T-helper 1 cell treated with Interleukin-12 subunit alpha and Interleukin-12 subunit beta and Interleukin-4 antibody, amounts not matched to agents 30 μg/mL and 1 μg/mL, for 36 hours (primary cell): ENCODE results near the gene SEZ6L.
"Not testable (repeated sequence)": the region's sequence is repeated elsewhere in the genome, so short reads cannot be mapped to it uniquely, and the experiment has no call there.

Experiments used
- H3K27ac Mint-ChIP-seq: one replicate; pipeline ENCODE4 v1.8.0; 2021; ENCODE audit warnings: mild to moderate bottlenecking, mixed read lengths
- H3K27me3 Mint-ChIP-seq: one replicate; pipeline ENCODE4 v1.8.0; 2021; ENCODE audit warnings: low read depth, mixed read lengths
- H3K36me3 Mint-ChIP-seq: one replicate; pipeline ENCODE4 v1.8.0; 2021; ENCODE audit warnings: low read depth, mixed read lengths
- H3K4me1 Mint-ChIP-seq: one replicate; pipeline ENCODE4 v1.8.0; 2021; ENCODE audit warnings: low read depth, mixed read lengths
- H3K4me3 Mint-ChIP-seq: one replicate; pipeline ENCODE4 v1.8.0; 2021; ENCODE audit warnings: mild to moderate bottlenecking, moderate library complexity, mixed read lengths
- H3K9me3 Mint-ChIP-seq: one replicate; pipeline ENCODE4 v1.8.0; 2021; ENCODE audit warnings: mixed read lengths

Gene SEZ6L

DNA sequence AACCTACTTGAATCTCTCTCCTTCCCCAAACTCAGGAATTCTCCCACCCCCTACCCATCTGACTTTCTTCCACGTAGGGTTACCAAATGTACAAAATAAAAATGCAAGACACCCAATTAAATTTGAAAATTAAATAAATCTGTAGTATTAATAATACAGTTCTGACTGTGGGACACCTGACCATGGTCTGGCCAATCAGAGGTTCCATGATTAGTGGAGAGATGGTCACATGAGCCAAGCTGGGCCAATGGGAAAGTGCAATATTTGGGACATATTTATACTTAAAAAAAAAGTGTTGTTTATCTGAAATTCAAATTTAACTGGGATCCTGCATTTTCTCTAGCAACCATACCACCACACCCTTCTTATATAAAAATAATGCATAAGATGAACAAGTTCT lies 230.0 kb downstream of the SEZ6L start:
- H3K4me3 Mint-ChIP-seq, result no peak overlapping the region
- H3K4me1 Mint-ChIP-seq, result peaks cover 3% of the 10 kb centered on the region
- no peaks in the 10 kb centered on the region for H3K36me3 Mint-ChIP-seq
- no peak overlapping the region for H3K27ac Mint-ChIP-seq
- peaks cover 3% of the 10 kb centered on the region for H3K27me3 Mint-ChIP-seq
- H3K9me3 Mint-ChIP-seq, result no peaks in the 10 kb centered on the region

DNA sequence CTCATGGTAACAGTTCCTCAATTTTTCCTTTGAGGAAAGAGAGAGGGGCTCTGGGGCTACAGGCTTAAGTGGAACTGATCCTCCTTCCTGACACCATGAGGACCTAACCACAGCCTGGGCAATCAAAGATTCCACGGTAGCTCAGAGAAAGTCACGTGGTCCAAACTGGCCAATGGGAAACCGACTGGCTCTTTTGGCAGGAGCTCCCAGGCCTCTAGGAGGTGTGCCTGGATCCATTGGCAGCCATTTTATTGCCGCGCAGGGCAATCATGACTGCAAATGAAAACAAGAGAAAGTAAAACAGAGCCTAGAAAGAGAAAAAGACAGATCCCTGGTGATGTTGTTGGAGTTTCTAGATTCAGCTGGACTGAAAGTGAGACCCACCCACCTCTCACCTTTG lies 232.5 kb downstream of the SEZ6L start:
- H3K4me3 Mint-ChIP-seq, result no peak overlapping the region
- H3K27me3 Mint-ChIP-seq, result peaks cover 3% of the 10 kb centered on the region
- H3K9me3 Mint-ChIP-seq, result no peaks in the 10 kb centered on the region

DNA sequence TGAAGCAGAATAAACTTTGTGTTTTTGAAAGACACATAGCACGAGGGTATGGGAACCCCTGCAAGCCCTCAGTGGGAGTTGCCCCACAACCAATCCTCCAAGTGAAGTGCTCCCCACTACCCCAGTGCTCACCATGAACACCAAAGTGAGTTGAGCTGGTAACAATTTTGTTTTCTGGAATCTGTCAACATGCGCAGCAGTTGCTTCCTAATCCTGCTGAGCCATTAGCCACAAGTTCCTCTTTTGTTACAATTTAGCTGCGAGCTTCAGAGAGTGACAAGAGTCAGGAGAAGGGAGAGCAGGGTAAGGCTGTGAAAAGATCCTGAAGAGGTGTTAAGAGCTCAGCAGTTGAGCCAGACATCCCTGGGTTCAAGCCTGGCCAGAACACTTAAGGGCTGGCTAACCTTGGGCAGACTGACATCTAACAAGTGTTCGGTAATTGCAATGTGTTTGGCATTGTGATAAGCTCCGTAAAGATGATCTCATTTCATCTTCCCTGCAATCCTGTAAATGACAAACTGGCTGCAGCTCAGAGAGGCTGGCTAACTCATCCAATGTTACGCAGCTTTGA lies 235.7 kb downstream of the SEZ6L start:
- Mint-ChIP-seq H3K4me1 (peaks cover 9% of the 10 kb centered on the region), H3K36me3 (no peaks in the 10 kb centered on the region), H3K9me3 (no peaks in the 10 kb centered on the region), H3K27ac (no peak overlapping the region), H3K27me3 (peaks cover 8% of the 10 kb centered on the region), H3K4me3 (no peak overlapping the region)

More for the DNA sequence above, 232.5 kb downstream of the SEZ6L start:
- H3K27ac Mint-ChIP-seq, result no peak overlapping the region
- no peaks in the 10 kb centered on the region for H3K36me3 Mint-ChIP-seq
- peaks cover 10% of the 10 kb centered on the region for H3K4me1 Mint-ChIP-seq

DNA sequence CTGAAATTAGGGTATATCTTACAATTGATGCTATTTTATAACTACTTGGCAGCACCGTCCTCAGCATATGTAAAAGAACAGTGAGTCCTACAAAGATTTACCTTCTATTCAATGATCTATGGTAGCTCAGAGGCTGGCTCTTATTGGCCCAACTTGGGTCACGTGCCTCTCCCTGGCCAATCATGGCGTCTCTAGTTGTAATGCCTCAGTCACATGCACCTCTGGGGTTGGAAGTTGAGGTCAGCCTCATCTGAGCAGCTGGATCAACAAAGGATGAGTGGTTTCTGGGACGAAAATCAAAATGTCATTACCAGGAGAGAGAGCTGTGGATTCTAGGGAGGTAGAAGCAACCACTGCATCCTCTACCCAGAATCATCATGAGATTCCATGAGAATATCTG lies 236.9 kb downstream of the SEZ6L start:
- peaks cover 9% of the 10 kb centered on the region for H3K4me1 Mint-ChIP-seq
- no peak overlapping the region for H3K4me3 Mint-ChIP-seq
- no peak overlapping the region for H3K27ac Mint-ChIP-seq
- no peaks in the 10 kb centered on the region for H3K36me3 Mint-ChIP-seq
- peaks cover 9% of the 10 kb centered on the region for H3K27me3 Mint-ChIP-seq
- H3K9me3 Mint-ChIP-seq, result no peaks in the 10 kb centered on the region

DNA sequence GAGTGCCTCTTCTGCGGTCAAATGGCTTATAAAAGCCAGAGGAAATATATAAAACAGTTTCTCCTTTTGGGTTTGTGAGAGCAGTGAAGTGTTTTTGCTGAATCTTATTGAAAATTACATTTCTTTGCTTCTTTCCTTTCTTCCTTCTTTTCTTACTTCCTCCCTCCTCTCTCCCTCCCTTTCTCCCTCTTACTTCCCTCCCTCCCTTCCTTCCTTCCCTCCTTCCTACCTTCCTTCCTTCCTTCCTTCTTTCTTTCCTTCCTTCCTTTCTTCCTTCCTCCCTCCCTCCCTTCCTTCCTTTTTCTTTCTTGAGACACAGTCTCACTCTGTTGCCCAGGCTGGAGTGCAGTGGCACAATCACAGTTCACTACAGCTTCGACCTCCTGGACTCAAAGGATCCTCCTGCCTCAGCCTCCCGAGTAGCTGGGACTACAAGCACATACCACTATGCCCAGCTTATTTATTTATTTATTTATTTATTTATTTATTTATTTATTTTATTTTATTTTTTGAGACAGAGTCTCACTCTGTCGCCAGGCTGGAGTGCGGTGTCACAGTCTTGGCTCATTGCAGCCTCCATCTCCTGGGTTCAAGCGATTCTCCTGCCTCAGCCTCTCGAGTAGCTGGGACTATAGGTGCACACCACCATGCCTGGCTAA lies 239.4 kb downstream of the SEZ6L start:
- not testable (repeated sequence) for H3K27ac Mint-ChIP-seq, H3K4me1 Mint-ChIP-seq, H3K9me3 Mint-ChIP-seq, H3K36me3 Mint-ChIP-seq, H3K4me3 Mint-ChIP-seq
- H3K27me3 Mint-ChIP-seq, result peaks cover 13% of the 10 kb centered on the region

DNA sequence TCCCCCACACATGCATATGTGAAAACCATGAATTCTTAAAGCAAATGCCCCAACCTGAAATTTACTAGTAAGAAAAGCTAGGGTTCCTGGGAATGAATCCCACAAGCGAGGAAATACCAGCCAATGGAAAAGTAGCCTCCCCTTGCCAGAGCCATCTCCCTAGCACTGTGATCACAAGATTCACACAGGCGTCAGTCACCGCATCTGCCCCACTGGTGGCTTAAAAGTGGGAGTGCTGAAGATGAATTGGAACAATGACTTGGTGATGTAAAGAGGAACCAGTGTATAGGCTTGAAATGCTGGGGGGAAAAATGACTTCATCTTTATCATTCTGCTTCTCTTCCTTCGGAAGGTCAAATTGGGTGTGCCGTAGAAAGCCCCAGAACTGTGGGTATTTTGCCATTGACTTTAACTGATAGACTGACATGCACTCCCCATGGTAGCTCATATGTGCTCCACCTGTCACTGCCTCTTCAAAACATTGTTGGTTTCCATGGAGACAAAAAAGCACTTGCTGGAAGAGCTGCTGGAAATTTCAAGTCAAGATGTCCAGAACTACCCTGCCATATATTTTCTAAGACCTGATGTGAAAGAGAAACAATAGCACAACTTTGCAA lies 240.6 kb downstream of the SEZ6L start:
- H3K27me3 Mint-ChIP-seq, result peaks cover 13% of the 10 kb centered on the region

DNA sequence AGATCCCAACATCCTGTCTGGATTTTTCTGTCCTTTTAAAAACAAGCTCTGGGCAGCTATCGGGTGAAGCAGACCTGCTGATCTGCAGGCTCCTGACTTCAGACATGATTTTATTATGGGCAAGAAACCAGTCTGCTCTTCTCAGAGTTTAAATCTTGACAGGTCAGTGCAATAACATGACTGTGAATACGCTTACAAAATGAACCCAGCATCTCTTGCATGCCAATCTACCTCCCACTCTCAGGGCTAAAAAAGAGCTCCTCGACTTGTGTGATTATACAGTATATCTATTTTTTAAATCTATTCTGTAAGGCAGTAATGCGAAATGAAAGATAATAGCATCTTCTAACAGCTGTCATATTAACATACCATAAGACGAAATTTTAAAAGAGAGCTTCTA lies 241.1 kb downstream of the SEZ6L start:
- no peaks in the 10 kb centered on the region for H3K9me3 Mint-ChIP-seq
- no peaks in the 10 kb centered on the region for H3K36me3 Mint-ChIP-seq
- H3K27me3 Mint-ChIP-seq, result peaks cover 13% of the 10 kb centered on the region
- no peak overlapping the region for H3K27ac Mint-ChIP-seq
- H3K4me1 Mint-ChIP-seq, result no peaks in the 10 kb centered on the region
- H3K4me3 Mint-ChIP-seq, result no peak overlapping the region

More for the DNA sequence above, 240.6 kb downstream of the SEZ6L start:
- Mint-ChIP-seq H3K4me3 (no peak overlapping the region), H3K36me3 (no peaks in the 10 kb centered on the region), H3K9me3 (no peaks in the 10 kb centered on the region), H3K27ac (no peak overlapping the region), H3K4me1 (peaks cover 2% of the 10 kb centered on the region)

DNA sequence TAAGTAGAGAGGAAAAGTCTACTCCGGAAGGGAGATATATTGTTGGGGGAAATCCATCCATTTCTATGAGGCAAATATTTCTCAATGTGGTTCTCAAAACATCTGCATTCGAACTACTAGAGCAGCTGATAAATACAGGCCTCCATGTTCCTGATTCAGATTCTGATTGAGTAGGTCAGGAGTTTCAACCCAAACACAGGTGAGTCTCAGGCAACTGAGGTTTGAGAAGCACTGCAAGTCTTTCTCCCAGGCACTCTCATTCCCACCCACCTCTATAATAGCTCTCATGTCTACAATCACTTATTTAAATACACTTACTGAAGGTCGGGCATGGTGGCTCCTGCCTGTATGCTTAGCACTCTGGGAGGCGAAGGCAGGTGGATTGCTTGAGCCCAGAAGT lies 245.1 kb downstream of the SEZ6L start:
- no peak overlapping the region for H3K4me3 Mint-ChIP-seq
- no peaks in the 10 kb centered on the region for H3K9me3 Mint-ChIP-seq
- H3K4me1 Mint-ChIP-seq, result no peaks in the 10 kb centered on the region
- H3K36me3 Mint-ChIP-seq, result no peaks in the 10 kb centered on the region
- H3K27ac Mint-ChIP-seq, result no peak overlapping the region
- H3K27me3 Mint-ChIP-seq, result peaks cover 22% of the 10 kb centered on the region

DNA sequence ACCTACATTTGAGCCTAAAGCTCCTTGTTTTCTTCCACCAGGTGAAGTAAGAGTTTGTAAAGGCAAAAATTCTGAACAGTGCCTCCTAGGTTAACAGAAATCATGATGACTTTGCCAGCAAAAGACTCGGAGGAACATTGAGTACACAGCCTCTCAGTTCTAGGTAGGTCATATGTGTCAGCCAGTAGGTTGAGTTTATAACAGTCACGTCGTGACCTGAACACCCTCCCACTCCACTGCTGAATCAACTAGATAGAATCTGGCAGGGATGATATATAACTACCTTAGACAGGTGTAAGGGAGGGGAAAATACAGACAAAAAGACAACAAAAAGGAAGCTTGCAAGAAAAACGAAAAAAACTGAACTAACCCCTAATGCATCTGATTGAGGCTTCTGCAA lies 247.0 kb downstream of the SEZ6L start:
- H3K4me1 Mint-ChIP-seq, result no peaks in the 10 kb centered on the region

DNA sequence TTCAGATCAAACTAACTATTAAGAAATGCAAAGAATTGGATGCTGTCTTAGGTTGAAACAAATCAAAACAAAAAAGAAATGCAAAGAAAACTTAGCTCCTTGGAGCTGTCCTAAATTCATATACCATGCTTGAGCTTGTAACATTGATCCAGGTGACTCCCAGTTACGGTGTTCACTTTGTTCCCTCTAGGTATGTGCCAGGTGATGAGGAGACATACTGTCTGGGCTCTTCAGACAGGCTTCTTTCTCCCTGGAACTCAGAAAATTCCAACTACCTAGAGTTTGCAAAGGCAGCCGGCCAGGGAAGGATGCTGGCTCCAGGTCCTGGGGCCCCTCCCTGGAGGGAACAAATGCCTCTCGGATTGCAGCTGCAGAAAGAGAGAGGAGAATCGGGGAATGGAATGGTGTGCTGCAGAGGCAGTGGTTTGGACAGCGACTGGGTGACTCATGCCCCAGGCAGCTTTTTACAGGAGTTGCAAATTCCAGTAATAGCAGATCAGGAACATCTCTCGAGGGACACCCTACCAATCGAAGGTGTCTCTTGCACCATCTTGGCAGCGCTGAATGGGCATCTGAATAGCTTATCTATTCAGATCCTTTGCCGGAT lies 247.5 kb downstream of the SEZ6L start:
- Mint-ChIP-seq H3K4me1 (no peaks in the 10 kb centered on the region), H3K27me3 (peaks cover 28% of the 10 kb centered on the region), H3K27ac (no peak overlapping the region), H3K9me3 (no peaks in the 10 kb centered on the region), H3K36me3 (no peaks in the 10 kb centered on the region), H3K4me3 (no peak overlapping the region)

More for the DNA sequence above, 247.0 kb downstream of the SEZ6L start:
- Mint-ChIP-seq H3K27me3 (peaks cover 28% of the 10 kb centered on the region), H3K9me3 (no peaks in the 10 kb centered on the region), H3K36me3 (no peaks in the 10 kb centered on the region), H3K27ac (no peak overlapping the region), H3K4me3 (no peak overlapping the region)

DNA sequence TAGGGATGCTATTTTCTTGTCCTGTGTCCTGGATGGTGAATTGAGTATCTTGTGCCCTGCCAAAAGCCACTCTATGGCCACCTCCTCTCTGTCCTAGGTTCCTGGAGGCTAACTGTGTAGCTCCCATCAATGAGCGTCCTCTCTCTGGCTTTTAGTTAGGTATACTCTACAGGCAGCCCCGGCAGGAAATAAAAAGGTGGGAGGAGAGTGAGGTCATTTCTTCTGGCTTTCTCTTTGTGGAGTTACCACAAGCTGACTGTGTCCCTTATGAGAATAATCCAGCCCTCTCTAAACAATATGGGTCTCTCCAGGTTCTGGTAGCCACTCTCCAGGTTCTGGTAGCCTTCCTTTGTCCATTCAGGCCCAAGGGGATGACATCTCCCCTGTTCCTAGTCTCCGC lies 248.1 kb downstream of the SEZ6L start:
- no peak overlapping the region for H3K4me3 Mint-ChIP-seq
- no peaks in the 10 kb centered on the region for H3K36me3 Mint-ChIP-seq
- H3K27me3 Mint-ChIP-seq, result peaks cover 31% of the 10 kb centered on the region
- H3K9me3 Mint-ChIP-seq, result no peaks in the 10 kb centered on the region
- H3K27ac Mint-ChIP-seq, result no peak overlapping the region
- no peaks in the 10 kb centered on the region for H3K4me1 Mint-ChIP-seq

DNA sequence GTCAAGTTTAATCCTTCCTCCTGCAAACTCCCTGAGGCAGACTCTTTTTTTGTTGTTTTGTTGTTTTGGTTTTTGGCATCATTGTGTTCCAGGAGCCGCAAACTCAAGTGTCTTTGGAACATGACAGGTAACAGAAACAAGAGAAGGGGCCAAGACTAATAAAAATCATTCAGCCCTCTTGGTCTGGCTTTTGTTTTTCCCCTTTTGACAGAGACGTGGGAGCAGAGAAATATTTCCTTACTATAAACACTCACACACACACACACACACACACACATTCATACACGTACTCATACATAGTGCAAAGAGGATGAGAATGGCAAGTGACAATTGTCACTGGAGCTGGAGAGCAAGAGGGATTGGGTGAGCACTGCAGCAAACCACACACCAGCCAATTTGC lies 249.4 kb downstream of the SEZ6L start:
- H3K27me3 Mint-ChIP-seq, result peaks cover 31% of the 10 kb centered on the region
- no peak overlapping the region for H3K4me3 Mint-ChIP-seq
- peaks cover 12% of the 10 kb centered on the region for H3K9me3 Mint-ChIP-seq

DNA sequence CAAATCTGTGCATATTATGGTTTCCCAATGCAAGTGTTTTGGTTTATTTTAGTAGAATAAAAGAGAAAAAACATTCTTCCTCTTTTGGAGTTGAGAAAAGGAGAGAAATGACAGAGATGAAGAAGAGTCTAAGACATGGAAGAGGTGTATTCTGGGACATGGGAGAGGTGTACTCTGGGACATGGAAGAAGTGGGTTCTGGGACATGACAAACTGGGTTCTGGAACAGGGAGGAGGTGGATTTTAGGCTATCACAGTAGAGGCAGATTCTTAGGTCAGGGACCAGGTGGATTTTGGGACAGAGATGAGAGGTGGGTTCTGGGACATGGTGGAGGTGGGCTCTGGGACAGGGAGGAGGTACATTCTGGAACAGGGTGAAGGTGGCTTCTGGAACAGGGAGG lies 257.7 kb downstream of the SEZ6L start:
- Mint-ChIP-seq H3K27ac (peak overlapping the region; percentile 69), H3K27me3 (peaks cover 12% of the 10 kb centered on the region), H3K9me3 (peaks cover 14% of the 10 kb centered on the region), H3K4me3 (peak overlapping the region; percentile 32), H3K36me3 (peaks cover 6% of the 10 kb centered on the region), H3K4me1 (peaks cover 37% of the 10 kb centered on the region)

More for the DNA sequence above, 249.4 kb downstream of the SEZ6L start:
- no peak overlapping the region for H3K27ac Mint-ChIP-seq
- no peaks in the 10 kb centered on the region for H3K36me3 Mint-ChIP-seq
- no peaks in the 10 kb centered on the region for H3K4me1 Mint-ChIP-seq

DNA sequence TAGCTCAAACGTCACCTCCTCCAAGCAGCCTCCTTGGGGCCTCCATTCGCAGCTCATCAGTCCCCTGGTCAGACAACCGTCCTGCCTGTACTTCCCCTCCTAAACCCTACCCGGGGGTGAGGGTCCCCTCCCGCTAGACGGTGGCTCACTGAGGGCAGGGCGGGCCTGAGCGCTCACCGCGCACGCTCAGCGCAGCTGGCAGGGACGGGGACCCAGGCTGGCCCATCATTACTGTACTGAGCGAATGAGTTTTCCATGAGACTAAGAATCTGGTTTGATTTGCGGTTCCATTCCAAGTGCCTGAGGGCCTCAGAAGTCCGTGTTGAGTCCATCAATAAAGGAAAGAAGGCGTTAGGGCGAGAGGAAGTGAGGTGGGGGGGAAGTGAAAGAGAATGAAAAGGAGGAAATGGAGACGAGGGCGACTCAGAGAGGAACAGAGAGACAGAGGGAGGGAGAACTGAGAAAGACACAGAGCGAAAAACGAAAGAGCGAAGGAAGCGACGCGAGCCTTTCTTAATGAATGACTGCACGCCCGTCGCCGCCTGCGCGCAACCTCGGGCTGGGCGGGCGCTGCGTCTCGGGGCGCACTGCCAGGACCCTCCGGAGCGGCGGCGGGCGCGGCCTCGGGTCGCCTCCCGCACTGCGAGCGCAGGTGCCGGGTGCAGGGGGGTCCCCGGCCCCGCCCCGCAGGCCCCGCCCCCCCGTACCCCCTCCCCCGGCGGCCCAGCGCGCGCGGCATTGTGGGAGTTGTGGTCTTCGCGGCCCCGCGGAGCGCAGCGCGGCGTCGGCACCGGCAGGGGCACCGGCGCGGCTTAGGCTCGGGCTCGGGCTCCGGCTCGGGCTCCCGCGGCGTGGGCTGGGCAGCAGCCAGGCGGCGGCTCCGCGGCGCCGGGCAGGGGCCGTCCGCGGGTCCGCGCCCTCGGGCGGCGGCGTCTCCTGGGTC lies 259.5 kb downstream of the SEZ6L start, which contains the start of gene ASPHD2:
Gene ASPHD2 (plus strand): TSS at position 746 of the 943 bp plus-strand sequence. CDS start 4,356 bp downstream, outside the sequence.
- peaks cover 48% of the 10 kb centered on the region for H3K4me1 Mint-ChIP-seq
- peak within 1 kb of the TSS; percentile 100 for H3K27ac Mint-ChIP-seq
- peaks cover under 1% of the 10 kb centered on the region for H3K9me3 Mint-ChIP-seq
- peaks cover 13% of the 10 kb centered on the region for H3K36me3 Mint-ChIP-seq
- H3K4me3 Mint-ChIP-seq, result peak within 1 kb of the TSS; percentile 100
- H3K27me3 Mint-ChIP-seq, result peaks cover 5% of the 10 kb centered on the region
